ENCODE results near the gene FNDC5. TPM values are rescaled to one million over a fixed set of nuclear protein-coding genes. Genes with fewer than 3 reads are reported as not detected.

Gene FNDC5
- total and polyA plus RNA-seq, 9 of the 15 experiments (the other 6 are each of a cell fraction or from before 2014, with no cell fraction given), result 0.06 to 2.1 (median 0.22) TPM

DNA sequence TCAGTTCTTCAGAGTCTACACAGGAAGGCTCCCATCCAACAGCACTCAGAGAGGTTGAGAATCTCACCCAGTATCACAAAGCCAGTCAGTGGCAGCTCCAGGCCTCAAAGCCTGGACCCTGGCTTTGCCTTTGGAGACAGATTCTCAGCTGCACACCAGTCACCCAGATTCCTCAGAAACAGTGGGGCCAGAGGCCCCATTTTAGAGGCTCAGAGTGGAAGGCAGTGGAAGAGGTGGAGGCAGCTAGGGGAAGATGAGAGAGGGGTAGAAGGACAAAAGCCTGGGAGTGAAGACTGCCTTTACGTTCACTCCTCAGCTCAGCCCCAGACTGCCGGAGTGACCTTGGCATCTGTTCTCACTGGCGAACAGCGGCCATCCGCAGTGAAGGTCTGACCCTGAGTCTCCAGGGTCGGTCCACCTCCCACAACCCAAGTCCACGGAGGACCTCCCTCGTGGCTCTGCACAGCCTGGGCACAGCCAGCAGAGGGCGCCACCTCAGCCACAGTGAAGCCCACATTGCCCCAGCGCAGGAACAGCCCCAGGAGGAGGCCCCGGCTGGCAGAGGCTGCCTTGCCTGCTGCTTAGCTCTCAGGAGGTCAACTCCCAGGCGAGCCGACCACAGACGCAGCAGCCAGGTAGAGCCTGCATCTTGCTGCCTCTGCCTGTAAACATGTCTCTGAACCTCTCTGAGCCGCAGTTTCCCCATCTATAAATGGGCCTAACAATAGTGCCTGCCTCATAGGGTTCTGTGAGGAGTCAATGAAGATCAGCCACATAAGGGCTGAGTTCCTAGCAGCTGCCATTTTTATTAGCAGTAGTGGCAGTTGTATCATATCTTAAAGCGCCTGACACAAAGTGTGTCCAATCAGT, 5.9 kb upstream of the FNDC5 start (continued):
- TF ChIP-seq ZZZ3 (IDR thresholded peaks at IDR 0.05), result no peak
- TF ChIP-seq, protein P1, sequence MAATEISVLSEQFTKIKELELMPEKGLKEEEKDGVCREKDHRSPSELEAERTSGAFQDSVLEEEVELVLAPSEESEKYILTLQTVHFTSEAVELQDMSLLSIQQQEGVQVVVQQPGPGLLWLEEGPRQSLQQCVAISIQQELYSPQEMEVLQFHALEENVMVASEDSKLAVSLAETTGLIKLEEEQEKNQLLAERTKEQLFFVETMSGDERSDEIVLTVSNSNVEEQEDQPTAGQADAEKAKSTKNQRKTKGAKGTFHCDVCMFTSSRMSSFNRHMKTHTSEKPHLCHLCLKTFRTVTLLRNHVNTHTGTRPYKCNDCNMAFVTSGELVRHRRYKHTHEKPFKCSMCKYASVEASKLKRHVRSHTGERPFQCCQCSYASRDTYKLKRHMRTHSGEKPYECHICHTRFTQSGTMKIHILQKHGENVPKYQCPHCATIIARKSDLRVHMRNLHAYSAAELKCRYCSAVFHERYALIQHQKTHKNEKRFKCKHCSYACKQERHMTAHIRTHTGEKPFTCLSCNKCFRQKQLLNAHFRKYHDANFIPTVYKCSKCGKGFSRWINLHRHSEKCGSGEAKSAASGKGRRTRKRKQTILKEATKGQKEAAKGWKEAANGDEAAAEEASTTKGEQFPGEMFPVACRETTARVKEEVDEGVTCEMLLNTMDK (IDR thresholded peaks at IDR 0.05; ENCODE audit: borderline replicate concordance, insufficient read depth, low read depth, low read length, poor library complexity, severe bottlenecking), result peak; percentile 73
- peak; percentile 76 for TF ChIP-seq MYC (IDR thresholded peaks at IDR 0.05; ENCODE audit: low read depth, low read length)
- TF ChIP-seq MYC (CRISPR knock-in tag; IDR thresholded peaks at IDR 0.05; ENCODE audit: borderline replicate concordance, low read depth), result no peak
- no peak for TF ChIP-seq PYGO2 (tag; IDR thresholded peaks at IDR 0.05)
- TF ChIP-seq HDAC2 (IDR thresholded peaks at IDR 0.05), result 0 out of 2 replicates have a peak, but pooled peaks have one; percentile 18
- TF ChIP-seq CREB1 (IDR thresholded peaks at IDR 0.05), result no peak
- TF ChIP-seq CREB1 (CRISPR knock-in tag; IDR thresholded peaks at IDR 0.05), result peak; percentile 26; the same call in 1 of the 2 replicates

All from K562 (cell line).